Suprapubic skin (tissue), 4 donors: Measurements from ENCODE around the gene ADGRB3.

Experiments
- EP300 ChIP-seq: sonication (generic); formaldehyde crosslinking; IDR thresholded peaks from one replicate; pipeline ENCODE4 v1.6.1; 2017; ENCODE audit warnings: antibody characterized with exemption
- POLR2A ChIP-seq, 2 donors: fragments of 450-650 bp; IDR thresholded peaks; one replicate each; pipeline ENCODE4 v1.6.1; 2017; ENCODE audit warnings: antibody characterized with exemption in 2 of 2, mild to moderate bottlenecking in 2 of 2, moderate library complexity in 2 of 2
- POLR2AphosphoS5 ChIP-seq, 3 donors: sonication (generic); formaldehyde crosslinking; IDR thresholded peaks; one replicate each; pipeline ENCODE4 v1.6.1; 2017; ENCODE audit warnings: antibody characterized with exemption in 3 of 3
- TF ChIP-seq, protein P1 (sequence below), 2 donors: fragments of 200-600 bp in 1 of 2; fragments of 450-650 bp in 1 of 2; sonication (generic) in 1 of 2; IDR thresholded peaks; one replicate each; pipeline ENCODE4 v1.5.1; 2016 to 2019; ENCODE audit warnings: antibody characterized with exemption in 2 of 2, mild to moderate bottlenecking in 1 of 2, moderate library complexity in 1 of 2

DNA sequence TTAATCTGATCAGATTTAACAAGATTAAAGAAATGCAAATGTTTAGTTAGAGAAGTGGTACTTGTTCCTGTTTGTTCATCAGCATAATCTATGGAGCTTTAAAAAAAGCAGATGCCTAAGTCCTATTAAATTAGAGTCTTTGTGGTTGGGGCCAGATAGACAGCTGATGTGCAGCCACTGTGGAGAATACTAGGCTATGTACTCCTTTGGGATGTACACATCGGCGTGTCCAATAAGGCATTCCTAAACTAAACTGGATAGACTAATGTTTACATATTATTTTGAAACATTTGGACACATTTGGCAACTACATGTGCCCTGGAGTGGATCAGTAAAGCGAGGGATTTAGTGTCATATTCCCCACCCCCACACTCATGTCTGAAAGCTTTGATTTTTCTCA lies 702.2 kb downstream of the ADGRB3 start:
- TF ChIP-seq, protein P1, sequence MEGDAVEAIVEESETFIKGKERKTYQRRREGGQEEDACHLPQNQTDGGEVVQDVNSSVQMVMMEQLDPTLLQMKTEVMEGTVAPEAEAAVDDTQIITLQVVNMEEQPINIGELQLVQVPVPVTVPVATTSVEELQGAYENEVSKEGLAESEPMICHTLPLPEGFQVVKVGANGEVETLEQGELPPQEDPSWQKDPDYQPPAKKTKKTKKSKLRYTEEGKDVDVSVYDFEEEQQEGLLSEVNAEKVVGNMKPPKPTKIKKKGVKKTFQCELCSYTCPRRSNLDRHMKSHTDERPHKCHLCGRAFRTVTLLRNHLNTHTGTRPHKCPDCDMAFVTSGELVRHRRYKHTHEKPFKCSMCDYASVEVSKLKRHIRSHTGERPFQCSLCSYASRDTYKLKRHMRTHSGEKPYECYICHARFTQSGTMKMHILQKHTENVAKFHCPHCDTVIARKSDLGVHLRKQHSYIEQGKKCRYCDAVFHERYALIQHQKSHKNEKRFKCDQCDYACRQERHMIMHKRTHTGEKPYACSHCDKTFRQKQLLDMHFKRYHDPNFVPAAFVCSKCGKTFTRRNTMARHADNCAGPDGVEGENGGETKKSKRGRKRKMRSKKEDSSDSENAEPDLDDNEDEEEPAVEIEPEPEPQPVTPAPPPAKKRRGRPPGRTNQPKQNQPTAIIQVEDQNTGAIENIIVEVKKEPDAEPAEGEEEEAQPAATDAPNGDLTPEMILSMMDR (IDR thresholded peaks at IDR 0.05): no peak
- no peak for TF ChIP-seq POLR2AphosphoS5 (IDR thresholded peaks at IDR 0.05)
- no peak for TF ChIP-seq POLR2A (IDR thresholded peaks at IDR 0.05)
- TF ChIP-seq EP300: no peak
